Thyroid gland (tissue), 4 donors: ENCODE data around the gene TMPRSS6. TPM values are rescaled to one million over a fixed set of nuclear protein-coding genes. Genes with fewer than 3 reads are reported as not detected.

Experiments used
- DNase-seq, 2 donors: peaks; one replicate each; pipeline ENCODE4 v3.0.0-alpha.2; 2019
- H3K27ac ChIP-seq, 3 donors: fragments of 200-600 bp; sonication (generic); 1 replicate in 2 of 3; 2 replicates in 1 of 3; pipeline ENCODE4 v1.5.1; 2016 to 2019; ENCODE audit warnings: mild to moderate bottlenecking in 1 of 3, moderate library complexity in 1 of 3
- H3K27me3 ChIP-seq: fragments of 200-600 bp; sonication (generic); one replicate; pipeline ENCODE4 v1.5.1; 2019
- H3K36me3 ChIP-seq, 2 donors: fragments of 200-600 bp; sonication (generic); one replicate each; pipeline ENCODE4 v1.5.1; 2016 to 2019
- H3K4me1 ChIP-seq, 2 donors: fragments of 200-600 bp; sonication (generic); one replicate each; pipeline ENCODE4 v1.5.1; 2017 to 2019
- H3K4me3 ChIP-seq, 3 donors: fragments of 200-600 bp; sonication (generic); replicated peaks in 1 of 3; 1 replicate in 2 of 3; 2 replicates in 1 of 3; pipeline ENCODE4 v1.5.1; 2016; ENCODE audit warnings: mild to moderate bottlenecking in 1 of 3
- H3K9me3 ChIP-seq: fragments of 200-600 bp; sonication (generic); one replicate; pipeline ENCODE4 v1.5.1; 2017
- CTCF ChIP-seq, 6 experiments: fragments of 200-600 bp in 3 of 6; fragments of 450-650 bp in 3 of 6; sonication (generic) in 3 of 6; IDR thresholded peaks; one replicate each; pipeline ENCODE4 v1.5.1; 2016 to 2019; ENCODE audit warnings: antibody characterized with exemption in 6 of 6, mild to moderate bottlenecking in 2 of 6, inconsistent platforms in 1 of 6, moderate library complexity in 1 of 6
- POLR2A ChIP-seq, 2 donors: fragments of 450-650 bp; IDR thresholded peaks; one replicate each; pipeline ENCODE4 v1.6.1; 2017; ENCODE audit warnings: antibody characterized with exemption in 2 of 2, mild to moderate bottlenecking in 2 of 2, moderate library complexity in 1 of 2
- WGBS, 2 donors: methylation state at CpG; one replicate each; pipeline ENCODE4 v1.1.5; 2017; 5-methylcytosine and 5-hydroxymethylcytosine counted together
- intact Hi-C: fragments of 100-400 bp; cut with DNase I; formaldehyde crosslinking; loops from one replicate; pipeline ENCODE4 v1.15.1; 2023
- total RNA-seq, 4 donors: library from RNA; depleted of rRNA; stranded (reverse); fragments of >200 nt; gene quantifications; one replicate each; pipeline ENCODE4 v1.2.3, GENCODE V29; 2016

The TMPRSS6 gene
- total RNA-seq, 4 donors from 2014 or later, result 0.50 TPM; not detected in 3

- Histone ChIP-seq H3K27ac (no peak overlapping the region), H3K9me3 (no peaks in the 10 kb centered on the region), H3K4me1 (peaks cover 0 to 7% of the 10 kb centered on the region in 2 donors), H3K36me3 (no peaks in the 10 kb centered on the region), H3K4me3 (no peak overlapping the region), H3K27me3 (no peaks in the 10 kb centered on the region)
- no peak for DNase-seq
- TF ChIP-seq CTCF (IDR thresholded peaks at IDR 0.05), result no peak
- no peak for TF ChIP-seq POLR2A (IDR thresholded peaks at IDR 0.05)
- 55 to 65% methylated on average over 6 of the region's 6 CpGs for WGBS, 2 donors
- intact Hi-C loops, result no loop called here
Observed at GRCh38 chr22:37146051-37146385, 36.5 kb upstream of the TMPRSS6 start.

- peaks cover 0 to 7% of the 10 kb centered on the region in 2 donors for H3K4me1 ChIP-seq
- no peak overlapping the region for H3K4me3 ChIP-seq
- no peak overlapping the region for H3K27ac ChIP-seq
- WGBS, 2 donors, result 21 to 27% methylated on average over 17 of the region's 17 CpGs
- no peaks in the 10 kb centered on the region for H3K36me3 ChIP-seq
- H3K27me3 ChIP-seq, result no peaks in the 10 kb centered on the region
- no peak for DNase-seq
- no peaks in the 10 kb centered on the region for H3K9me3 ChIP-seq
- TF ChIP-seq CTCF (IDR thresholded peaks at IDR 0.05) (no peak), POLR2A (IDR thresholded peaks at IDR 0.05) (no peak)
- intact Hi-C loops, result no loop called here
Observed at GRCh38 chr22:37145180-37146050, 35.9 kb upstream of the TMPRSS6 start.

- Histone ChIP-seq H3K27ac (no peak overlapping the region), H3K36me3 (no peaks in the 10 kb centered on the region), H3K27me3 (no peaks in the 10 kb centered on the region), H3K9me3 (no peaks in the 10 kb centered on the region), H3K4me3 (no peak overlapping the region), H3K4me1 (peaks cover 0 to 7% of the 10 kb centered on the region in 2 donors)
- no peak for DNase-seq
- TF ChIP-seq POLR2A (IDR thresholded peaks at IDR 0.05) (no peak), CTCF (IDR thresholded peaks at IDR 0.05) (no peak)
- WGBS, 2 donors, result 87 to 92% methylated on average over 10 of the region's 10 CpGs
- intact Hi-C loops, result no loop called here
Observed at GRCh38 chr22:37144180-37144554, 34.7 kb upstream of the TMPRSS6 start.

GRCh38 chr22:37141971-37142370 lies 32.5 kb upstream of the TMPRSS6 start:
- Histone ChIP-seq H3K27ac (no peak overlapping the region), H3K4me1 (peaks cover 0 to 7% of the 10 kb centered on the region in 2 donors), H3K27me3 (no peaks in the 10 kb centered on the region), H3K36me3 (no peaks in the 10 kb centered on the region), H3K4me3 (no peak overlapping the region), H3K9me3 (no peaks in the 10 kb centered on the region)
- DNase-seq, result no peak
- intact Hi-C loops, result no loop called here
- WGBS, 2 donors, result 61 to 77% methylated on average over 4 of the region's 6 CpGs
- TF ChIP-seq POLR2A (IDR thresholded peaks at IDR 0.05) (no peak), CTCF (IDR thresholded peaks at IDR 0.05) (no peak)

GRCh38 chr22:37141476-37141875 lies 32.0 kb upstream of the TMPRSS6 start:
- peaks cover 0 to 7% of the 10 kb centered on the region in 2 donors for H3K4me1 ChIP-seq
- H3K27me3 ChIP-seq, result no peaks in the 10 kb centered on the region
- TF ChIP-seq POLR2A (IDR thresholded peaks at IDR 0.05) (no peak), CTCF (IDR thresholded peaks at IDR 0.05) (no peak)
- H3K4me3 ChIP-seq, result no peak overlapping the region
- no peaks in the 10 kb centered on the region for H3K36me3 ChIP-seq
- intact Hi-C loops, result no loop called here
- H3K9me3 ChIP-seq, result no peaks in the 10 kb centered on the region
- no peak for DNase-seq
- WGBS, 2 donors, result 93 to 94% methylated on average over 4 to 7 of the region's 10 CpGs
- no peak overlapping the region for H3K27ac ChIP-seq
